Astrocyte (in vitro differentiated cells and primary cell): ENCODE measurements around the gene CPPED1.

Experiments
- EZH2 ChIP-seq: IDR thresholded peaks from 2 replicates; pipeline ENCODE4 v1.6.1; 2012; ENCODE audit warnings: mild to moderate bottlenecking, low read length, inconsistent platforms; ENCODE audit not compliant: insufficient read depth
- TF ChIP-seq, protein P1 (sequence below): IDR thresholded peaks from 2 replicates; pipeline ENCODE4 v1.5.1; 2011; ENCODE audit warnings: low read depth, mild to moderate bottlenecking, inconsistent platforms, low read length, moderate library complexity; ENCODE audit not compliant: insufficient read depth

DNA sequence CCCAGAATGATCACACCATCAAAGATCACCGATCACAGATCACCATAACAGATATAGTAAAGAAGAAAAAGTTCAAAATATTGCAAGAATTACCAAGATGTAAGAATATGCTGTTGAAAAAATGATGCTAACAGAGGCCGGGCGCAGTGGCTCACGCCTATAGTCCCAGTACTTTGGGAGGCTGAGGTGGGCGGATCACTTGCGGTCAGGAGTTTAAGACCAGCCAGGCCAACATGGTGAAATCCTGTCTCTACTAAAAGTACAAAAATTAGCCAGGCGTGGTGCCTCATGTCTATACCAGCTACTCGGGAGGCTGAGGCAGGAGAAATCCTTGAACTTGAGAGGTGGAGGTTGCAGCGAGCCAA is 53.2 kb downstream of the CPPED1 start:
- TF ChIP-seq, protein P1, sequence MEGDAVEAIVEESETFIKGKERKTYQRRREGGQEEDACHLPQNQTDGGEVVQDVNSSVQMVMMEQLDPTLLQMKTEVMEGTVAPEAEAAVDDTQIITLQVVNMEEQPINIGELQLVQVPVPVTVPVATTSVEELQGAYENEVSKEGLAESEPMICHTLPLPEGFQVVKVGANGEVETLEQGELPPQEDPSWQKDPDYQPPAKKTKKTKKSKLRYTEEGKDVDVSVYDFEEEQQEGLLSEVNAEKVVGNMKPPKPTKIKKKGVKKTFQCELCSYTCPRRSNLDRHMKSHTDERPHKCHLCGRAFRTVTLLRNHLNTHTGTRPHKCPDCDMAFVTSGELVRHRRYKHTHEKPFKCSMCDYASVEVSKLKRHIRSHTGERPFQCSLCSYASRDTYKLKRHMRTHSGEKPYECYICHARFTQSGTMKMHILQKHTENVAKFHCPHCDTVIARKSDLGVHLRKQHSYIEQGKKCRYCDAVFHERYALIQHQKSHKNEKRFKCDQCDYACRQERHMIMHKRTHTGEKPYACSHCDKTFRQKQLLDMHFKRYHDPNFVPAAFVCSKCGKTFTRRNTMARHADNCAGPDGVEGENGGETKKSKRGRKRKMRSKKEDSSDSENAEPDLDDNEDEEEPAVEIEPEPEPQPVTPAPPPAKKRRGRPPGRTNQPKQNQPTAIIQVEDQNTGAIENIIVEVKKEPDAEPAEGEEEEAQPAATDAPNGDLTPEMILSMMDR: no peak
- TF ChIP-seq EZH2: no peak
